Suprapubic skin (tissue), 4 donors: ENCODE results near the gene FCHSD1. TPM values are rescaled to one million over a fixed set of nuclear protein-coding genes. Genes with fewer than 3 reads are reported as not detected.

Source experiments
- DNase-seq, 2 donors: peaks; one replicate each; pipeline ENCODE4 v3.0.0-alpha.2; 2019; ENCODE audit warnings: low spot score in 2 of 2
- H3K27ac ChIP-seq: fragments of 200-600 bp; sonication (generic); one replicate; pipeline ENCODE4 v1.5.1; 2019
- H3K27me3 ChIP-seq: fragments of 200-600 bp; sonication (generic); one replicate; pipeline ENCODE4 v1.5.1; 2019
- H3K36me3 ChIP-seq: fragments of 200-600 bp; sonication (generic); one replicate; pipeline ENCODE4 v1.5.1; 2019
- H3K4me1 ChIP-seq: fragments of 200-600 bp; sonication (generic); one replicate; pipeline ENCODE4 v1.5.1; 2019
- H3K4me3 ChIP-seq: fragments of 200-600 bp; sonication (generic); one replicate; pipeline ENCODE4 v1.5.1; 2019; ENCODE audit warnings: mild to moderate bottlenecking
- H3K9me3 ChIP-seq: fragments of 200-600 bp; sonication (generic); one replicate; pipeline ENCODE4 v1.5.1; 2019
- CTCF ChIP-seq, 2 donors: fragments of 200-600 bp in 1 of 2; fragments of 450-650 bp in 1 of 2; sonication (generic) in 1 of 2; IDR thresholded peaks; one replicate each; pipeline ENCODE4 v1.5.1; 2016 to 2019; ENCODE audit warnings: antibody characterized with exemption in 2 of 2, mild to moderate bottlenecking in 1 of 2, moderate library complexity in 1 of 2
- EP300 ChIP-seq: sonication (generic); formaldehyde crosslinking; IDR thresholded peaks from one replicate; pipeline ENCODE4 v1.6.1; 2017; ENCODE audit warnings: antibody characterized with exemption
- POLR2A ChIP-seq, 2 donors: fragments of 450-650 bp; IDR thresholded peaks; one replicate each; pipeline ENCODE4 v1.6.1; 2017; ENCODE audit warnings: antibody characterized with exemption in 2 of 2, mild to moderate bottlenecking in 2 of 2, moderate library complexity in 2 of 2
- POLR2AphosphoS5 ChIP-seq, 3 donors: sonication (generic); formaldehyde crosslinking; IDR thresholded peaks; one replicate each; pipeline ENCODE4 v1.6.1; 2017; ENCODE audit warnings: antibody characterized with exemption in 3 of 3
- WGBS: methylation state at CpG from one replicate; pipeline ENCODE4 v1.1.5; 2018; 5-methylcytosine and 5-hydroxymethylcytosine counted together
- total RNA-seq, 4 donors: library from RNA; depleted of rRNA; stranded (reverse); fragments of >200 nt; gene quantifications; one replicate each; pipeline ENCODE4 v1.1.0, GENCODE V29; 2016

Gene FCHSD1
- total RNA-seq, 4 donors from 2014 or later: 40.1 to 117 (median 77.1) TPM

GRCh38 chr5:141651728-141652105 lies 499 bp upstream of the FCHSD1 start:
- no peak for DNase-seq
- Histone ChIP-seq H3K4me3 (peak overlapping the region; percentile 70), H3K27ac (peak overlapping the region; percentile 46), H3K27me3 (no peaks in the 10 kb centered on the region), H3K36me3 (peaks cover 11% of the 10 kb centered on the region), H3K9me3 (no peaks in the 10 kb centered on the region), H3K4me1 (peaks cover 20% of the 10 kb centered on the region)
- 44% methylated on average over 9 of the region's 9 CpGs for WGBS
- no peak for TF ChIP-seq POLR2AphosphoS5 (IDR thresholded peaks at IDR 0.05)
- TF ChIP-seq POLR2A (IDR thresholded peaks at IDR 0.05): no peak
- no peak for TF ChIP-seq EP300
- TF ChIP-seq CTCF (IDR thresholded peaks at IDR 0.05): no peak

- TF ChIP-seq POLR2AphosphoS5 (IDR thresholded peaks at IDR 0.05) (no peak), CTCF (IDR thresholded peaks at IDR 0.05) (no peak), POLR2A (IDR thresholded peaks at IDR 0.05) (no peak), EP300 (no peak)
- no peak overlapping the region for H3K4me3 ChIP-seq
- no peak overlapping the region for H3K27ac ChIP-seq
Measured at GRCh38 chr5:141649972-141650371, 1.2 kb downstream of the FCHSD1 start.

GRCh38 chr5:141649056-141649688 lies 2.0 kb downstream of the FCHSD1 start:
- no peaks in the 10 kb centered on the region for H3K9me3 ChIP-seq
- TF ChIP-seq CTCF (IDR thresholded peaks at IDR 0.05) (no peak), EP300 (no peak), POLR2AphosphoS5 (IDR thresholded peaks at IDR 0.05) (no peak), POLR2A (IDR thresholded peaks at IDR 0.05) (no peak)

More at GRCh38 chr5:141649972-141650371, 1.2 kb downstream of the FCHSD1 start:
- DNase-seq: no peak
- Histone ChIP-seq H3K36me3 (peaks cover 26% of the 10 kb centered on the region), H3K9me3 (no peaks in the 10 kb centered on the region), H3K4me1 (peaks cover 20% of the 10 kb centered on the region), H3K27me3 (no peaks in the 10 kb centered on the region)

GRCh38 chr5:141647851-141648250 lies 3.4 kb downstream of the FCHSD1 start:
- H3K4me1 ChIP-seq: peaks cover 20% of the 10 kb centered on the region
- DNase-seq: no peak
- WGBS: 40% methylated on average over 1 of the region's 3 CpGs
- H3K36me3 ChIP-seq: peaks cover 37% of the 10 kb centered on the region
- no peak overlapping the region for H3K4me3 ChIP-seq
- TF ChIP-seq POLR2AphosphoS5 (IDR thresholded peaks at IDR 0.05): no peak
- no peak for TF ChIP-seq POLR2A (IDR thresholded peaks at IDR 0.05)
- TF ChIP-seq CTCF (IDR thresholded peaks at IDR 0.05): no peak
- no peak for TF ChIP-seq EP300
- H3K9me3 ChIP-seq: no peaks in the 10 kb centered on the region
- no peak overlapping the region for H3K27ac ChIP-seq
- no peaks in the 10 kb centered on the region for H3K27me3 ChIP-seq

More at GRCh38 chr5:141649056-141649688, 2.0 kb downstream of the FCHSD1 start:
- Histone ChIP-seq H3K4me3 (no peak overlapping the region), H3K4me1 (peaks cover 20% of the 10 kb centered on the region), H3K27me3 (no peaks in the 10 kb centered on the region), H3K27ac (no peak overlapping the region), H3K36me3 (peaks cover 34% of the 10 kb centered on the region)
- 94% methylated on average over 17 of the region's 17 CpGs for WGBS
- no peak for DNase-seq

- Histone ChIP-seq H3K4me3 (no peak overlapping the region), H3K36me3 (peaks cover 37% of the 10 kb centered on the region), H3K4me1 (peaks cover 20% of the 10 kb centered on the region), H3K27ac (no peak overlapping the region), H3K9me3 (no peaks in the 10 kb centered on the region), H3K27me3 (no peaks in the 10 kb centered on the region)
- TF ChIP-seq EP300 (no peak), POLR2AphosphoS5 (IDR thresholded peaks at IDR 0.05) (no peak), POLR2A (IDR thresholded peaks at IDR 0.05) (no peak), CTCF (IDR thresholded peaks at IDR 0.05) (no peak)
- no peak for DNase-seq
- WGBS: 89% methylated on average over 5 of the region's 5 CpGs
Measured at GRCh38 chr5:141647242-141647641, 4.0 kb downstream of the FCHSD1 start.
